Iris pigment epithelial cell (primary cell): ENCODE data around the gene ZIC4.

Source experiments
- DNase-seq: peaks from one replicate; pipeline ENCODE4 v3.0.0-alpha.2; 2011; ENCODE audit warnings: low read depth

The ZIC4 gene

GRCh38 chr3:147389717-147390116, 16.6 kb downstream of the ZIC4 start:
- DNase-seq, result no peak

- DNase-seq, result no peak
These were observed 17.4 kb downstream of the ZIC4 start for GRCh38 chr3:147388700-147389580.

GRCh38 chr3:147387885-147388699, 18.3 kb downstream of the ZIC4 start:
- no peak for DNase-seq

- no peak for DNase-seq
These were observed 19.0 kb downstream of the ZIC4 start for GRCh38 chr3:147387291-147387884.

- no peak for DNase-seq
These were observed 21.0 kb downstream of the ZIC4 start for GRCh38 chr3:147385059-147386012.

GRCh38 chr3:147384210-147385058, 21.9 kb downstream of the ZIC4 start:
- no peak for DNase-seq

- no peak for DNase-seq
These were observed 22.7 kb downstream of the ZIC4 start for GRCh38 chr3:147383617-147384016.

GRCh38 chr3:147381596-147381995, 24.7 kb downstream of the ZIC4 start:
- DNase-seq, result no peak

GRCh38 chr3:147380977-147381376, 25.4 kb downstream of the ZIC4 start:
- DNase-seq, result no peak

- no peak for DNase-seq
These were observed 25.9 kb downstream of the ZIC4 start for GRCh38 chr3:147380387-147380951.

GRCh38 chr3:147379651-147380050, 26.7 kb downstream of the ZIC4 start:
- DNase-seq, result no peak

GRCh38 chr3:147377412-147378367, 28.7 kb downstream of the ZIC4 start:
- no peak for DNase-seq

- no peak for DNase-seq
These were observed 33.0 kb downstream of the ZIC4 start for GRCh38 chr3:147373301-147373700.

GRCh38 chr3:147372525-147373027, 33.8 kb downstream of the ZIC4 start:
- DNase-seq, result no peak

GRCh38 chr3:147371771-147372340, 34.5 kb downstream of the ZIC4 start:
- no peak for DNase-seq

- DNase-seq, result no peak
These were observed 35.2 kb downstream of the ZIC4 start for GRCh38 chr3:147371140-147371539.

GRCh38 chr3:147370349-147370748, 36.0 kb downstream of the ZIC4 start:
- no peak for DNase-seq

GRCh38 chr3:147369661-147370123, 36.7 kb downstream of the ZIC4 start:
- no peak for DNase-seq
